Lower leg skin (tissue), 3 donors: ENCODE results near the gene ST6GALNAC3.

Experiments used
- POLR2A ChIP-seq, 2 donors: fragments of 450-650 bp; IDR thresholded peaks; one replicate each; pipeline ENCODE4 v1.6.1; 2016 to 2017; ENCODE audit warnings: antibody characterized with exemption in 2 of 2, mild to moderate bottlenecking in 1 of 2, moderate library complexity in 1 of 2
- TF ChIP-seq, protein P1 (sequence below), 3 donors: fragments of 450-650 bp; IDR thresholded peaks; one replicate each; pipeline ENCODE4 v1.5.1; 2016; ENCODE audit warnings: antibody characterized with exemption in 3 of 3, mild to moderate bottlenecking in 3 of 3, moderate library complexity in 2 of 3

DNA sequence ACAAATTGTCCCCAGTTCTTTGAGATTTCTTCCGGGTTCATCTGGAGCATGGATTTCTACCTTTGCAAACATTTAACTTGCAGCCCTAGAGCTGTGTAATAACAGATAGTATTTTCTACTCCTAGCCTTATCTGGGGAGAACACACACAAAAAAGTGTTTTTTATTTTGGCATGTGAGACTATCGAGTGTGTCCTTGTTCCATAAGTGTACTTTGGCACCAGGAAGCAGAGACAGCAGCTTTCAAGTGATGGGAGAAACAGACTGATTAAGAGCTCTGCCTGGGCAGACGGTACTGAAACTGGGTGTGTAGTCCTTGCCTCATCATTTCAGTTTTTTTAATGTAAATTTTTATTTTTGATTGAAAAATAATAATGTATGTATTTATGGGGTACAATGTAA, 297.4 kb downstream of the ST6GALNAC3 start:
- TF ChIP-seq POLR2A (IDR thresholded peaks at IDR 0.05), result no peak
- TF ChIP-seq, protein P1, sequence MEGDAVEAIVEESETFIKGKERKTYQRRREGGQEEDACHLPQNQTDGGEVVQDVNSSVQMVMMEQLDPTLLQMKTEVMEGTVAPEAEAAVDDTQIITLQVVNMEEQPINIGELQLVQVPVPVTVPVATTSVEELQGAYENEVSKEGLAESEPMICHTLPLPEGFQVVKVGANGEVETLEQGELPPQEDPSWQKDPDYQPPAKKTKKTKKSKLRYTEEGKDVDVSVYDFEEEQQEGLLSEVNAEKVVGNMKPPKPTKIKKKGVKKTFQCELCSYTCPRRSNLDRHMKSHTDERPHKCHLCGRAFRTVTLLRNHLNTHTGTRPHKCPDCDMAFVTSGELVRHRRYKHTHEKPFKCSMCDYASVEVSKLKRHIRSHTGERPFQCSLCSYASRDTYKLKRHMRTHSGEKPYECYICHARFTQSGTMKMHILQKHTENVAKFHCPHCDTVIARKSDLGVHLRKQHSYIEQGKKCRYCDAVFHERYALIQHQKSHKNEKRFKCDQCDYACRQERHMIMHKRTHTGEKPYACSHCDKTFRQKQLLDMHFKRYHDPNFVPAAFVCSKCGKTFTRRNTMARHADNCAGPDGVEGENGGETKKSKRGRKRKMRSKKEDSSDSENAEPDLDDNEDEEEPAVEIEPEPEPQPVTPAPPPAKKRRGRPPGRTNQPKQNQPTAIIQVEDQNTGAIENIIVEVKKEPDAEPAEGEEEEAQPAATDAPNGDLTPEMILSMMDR (IDR thresholded peaks at IDR 0.05), result no peak
